Head of caudate nucleus (tissue), 42 donors: Measurements from ENCODE around the gene ANXA4.
"Not testable (repeated sequence)": the region's sequence is repeated elsewhere in the genome, so short reads cannot be mapped to it uniquely, and the experiment has no call there.

Experiments used
- DNase-seq, 42 donors: peaks; one replicate each; pipeline versions ENCODE4 v3.0.0 to v3.0.0-alpha.2; 2020 to 2021; ENCODE audit warnings: mixed read lengths in 7 of 42
- intact Hi-C: fragments of 100-400 bp; cut with DNase I; formaldehyde crosslinking; loops from one replicate; pipeline ENCODE4 v1.15.0; 2022

ANXA4 gene

DNA sequence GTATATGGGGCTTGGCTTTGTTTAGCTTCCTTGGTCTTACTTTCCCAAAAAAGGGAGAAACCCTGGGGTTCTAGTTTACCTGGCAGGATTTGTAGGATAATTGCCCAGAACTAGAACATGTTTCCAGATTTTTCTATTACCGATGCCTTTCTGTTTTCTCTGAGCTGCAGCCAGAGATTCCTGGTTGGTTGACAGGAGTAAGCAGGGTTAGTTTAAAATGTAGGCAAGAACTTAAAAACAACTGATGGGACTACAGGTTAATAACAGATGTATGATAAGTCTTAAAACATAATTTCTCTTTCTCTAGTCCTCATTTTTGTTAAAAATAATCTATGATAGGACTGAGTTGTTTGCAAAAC lies 48.6 kb downstream of the ANXA4 start:
- intact Hi-C loops, result no loop called here
- no peak for DNase-seq

DNA sequence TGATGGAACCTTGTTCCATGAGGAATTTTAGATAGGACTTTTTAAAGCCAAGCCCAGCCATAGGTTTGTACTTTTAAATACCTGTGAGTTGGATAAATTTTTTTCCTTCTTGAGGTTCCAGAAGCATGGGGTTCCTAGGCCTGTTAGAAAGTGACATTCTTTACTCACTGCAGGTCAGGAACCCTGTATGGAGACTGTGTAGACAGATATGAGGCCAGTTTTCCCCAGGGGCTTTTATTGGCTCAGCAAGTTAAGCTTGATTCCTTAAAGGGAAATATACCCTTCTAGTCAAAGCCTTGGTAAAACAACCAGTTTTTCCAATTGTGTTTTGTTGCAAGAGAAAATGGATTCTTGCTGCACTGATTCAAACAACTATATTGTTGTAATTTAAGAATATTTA lies 49.1 kb downstream of the ANXA4 start:
- intact Hi-C loops, result no loop called here

DNA sequence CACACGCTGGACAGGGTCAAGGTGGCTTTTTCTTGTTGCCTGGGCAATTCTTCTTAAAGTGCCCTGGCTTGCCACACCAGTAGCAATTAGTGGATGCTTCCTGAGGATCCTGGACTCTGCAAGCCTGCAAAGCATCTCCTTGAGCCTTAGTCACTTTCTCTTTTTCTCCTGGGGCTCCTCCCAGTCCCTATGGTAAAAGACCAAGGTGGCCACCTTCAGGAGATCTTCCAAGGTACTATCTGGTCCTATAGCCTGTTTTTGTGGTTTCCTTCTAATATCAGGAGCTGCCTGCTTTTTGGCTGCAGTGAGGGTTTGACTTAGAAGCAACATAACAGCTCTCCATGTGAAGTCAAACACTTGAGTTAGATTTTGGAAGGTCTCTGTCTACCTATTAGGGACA lies 54.2 kb downstream of the ANXA4 start:
- intact Hi-C loops, result no loop called here

More for the DNA sequence above, 49.1 kb downstream of the ANXA4 start:
- no peak for DNase-seq

DNA sequence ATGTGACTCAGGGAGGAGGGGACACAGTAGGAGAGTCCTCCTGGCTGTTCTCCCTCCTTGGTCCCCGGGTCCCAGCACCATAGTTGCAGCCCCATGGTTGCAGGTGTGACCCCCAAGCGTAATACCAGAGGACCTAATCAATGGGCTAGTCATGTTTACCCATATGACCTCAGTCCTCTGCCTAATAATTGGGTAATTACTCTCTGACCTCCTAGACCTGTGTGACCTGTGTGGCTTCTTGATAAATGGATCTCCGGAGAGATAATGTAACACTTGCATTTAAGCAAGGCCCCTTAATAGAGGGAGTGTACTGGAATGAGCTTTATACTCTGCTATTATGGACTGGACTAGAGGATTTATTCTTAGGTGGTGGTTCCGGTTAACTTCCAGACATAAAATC lies 55.3 kb downstream of the ANXA4 start:
- DNase-seq, result no peak
- intact Hi-C loops, result no loop called here

More for the DNA sequence above, 54.2 kb downstream of the ANXA4 start:
- DNase-seq, result no peak

DNA sequence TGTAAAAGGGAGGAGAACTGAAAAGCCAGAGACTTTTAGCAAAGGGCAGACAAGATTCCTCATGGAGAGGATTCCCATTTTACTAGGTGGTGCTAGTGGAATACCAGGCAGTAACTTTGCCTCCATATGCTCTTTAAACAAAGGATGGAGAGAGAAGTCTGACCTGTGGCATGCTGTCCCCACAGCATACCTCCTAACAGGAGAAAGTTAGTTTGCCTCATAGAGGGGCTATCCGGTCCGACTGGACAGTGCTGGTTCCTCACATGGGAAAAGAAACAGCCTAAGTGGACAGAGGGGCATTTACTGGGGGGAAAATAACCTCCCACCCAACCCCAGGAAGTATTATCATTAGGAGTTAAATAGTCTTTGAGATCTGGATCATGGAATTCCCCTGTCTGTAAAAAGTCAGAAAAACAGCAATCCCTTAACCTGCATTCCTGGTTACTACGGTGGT lies 55.9 kb downstream of the ANXA4 start:
- intact Hi-C loops, result no loop called here
- no peak for DNase-seq

DNA sequence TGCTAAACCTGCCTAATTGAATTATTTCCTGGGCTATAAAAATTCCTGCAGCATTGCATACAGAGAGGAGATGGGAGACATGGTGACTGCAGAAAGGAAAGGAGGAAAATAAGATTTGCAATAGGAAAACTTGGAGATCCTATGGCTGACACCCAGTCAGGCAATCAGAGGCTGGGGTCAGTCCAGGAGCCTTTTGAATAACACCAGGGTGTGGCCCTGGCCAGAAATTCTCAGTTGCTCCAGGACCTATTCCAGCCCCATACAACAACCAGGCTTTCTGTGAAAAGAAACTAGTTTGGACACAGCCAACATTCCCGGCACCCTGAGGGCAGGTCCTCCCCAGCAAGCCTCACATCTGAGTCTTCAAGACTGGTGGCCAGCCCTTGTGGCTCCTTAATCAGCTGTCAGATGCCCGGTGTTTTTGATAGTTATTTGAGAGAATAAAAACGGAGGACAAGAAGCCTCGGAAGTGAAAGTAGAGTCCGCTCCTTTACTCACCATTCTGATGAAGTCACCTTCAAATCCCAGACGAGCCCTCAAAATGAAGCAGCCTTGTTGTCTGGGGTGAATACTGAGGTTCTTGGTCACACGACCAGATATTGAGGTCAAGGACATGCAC lies 56.5 kb downstream of the ANXA4 start:
- intact Hi-C loops, result no loop called here
- DNase-seq, result peak in 2 of 42 donors; percentile 35 to 36

DNA sequence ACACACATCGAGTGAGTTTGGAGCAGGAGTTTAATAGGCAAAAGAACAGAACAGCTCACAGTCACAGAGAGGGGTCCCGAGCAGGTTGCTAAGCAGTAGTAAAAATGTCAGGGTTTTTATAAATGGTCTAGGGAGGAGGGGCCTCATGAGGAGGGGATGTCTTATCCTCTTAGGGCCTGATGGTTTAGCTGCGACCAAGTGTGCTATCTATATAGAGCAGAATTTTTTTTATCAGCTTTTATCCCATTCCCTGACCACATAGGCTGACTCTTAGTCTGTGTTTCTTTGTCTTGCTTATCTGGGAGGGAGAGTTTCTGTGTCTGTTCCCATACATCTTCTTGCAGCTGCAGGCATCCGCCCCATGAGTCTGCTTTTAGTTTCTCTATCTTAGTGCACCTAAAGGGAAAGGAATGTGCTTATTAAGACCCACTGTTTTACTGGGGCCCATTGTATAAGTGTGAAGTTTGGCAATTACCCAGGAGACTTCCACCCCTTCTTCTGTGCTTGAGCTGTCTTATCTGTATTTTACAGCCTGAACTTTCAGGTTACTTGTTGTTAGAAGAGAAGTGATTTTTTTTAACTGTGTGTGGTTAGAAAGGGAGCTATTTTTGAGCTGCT lies 57.1 kb downstream of the ANXA4 start:
- DNase-seq, result peak in 1 of 42 donors; percentile 14
- intact Hi-C loops, result no loop called here

DNA sequence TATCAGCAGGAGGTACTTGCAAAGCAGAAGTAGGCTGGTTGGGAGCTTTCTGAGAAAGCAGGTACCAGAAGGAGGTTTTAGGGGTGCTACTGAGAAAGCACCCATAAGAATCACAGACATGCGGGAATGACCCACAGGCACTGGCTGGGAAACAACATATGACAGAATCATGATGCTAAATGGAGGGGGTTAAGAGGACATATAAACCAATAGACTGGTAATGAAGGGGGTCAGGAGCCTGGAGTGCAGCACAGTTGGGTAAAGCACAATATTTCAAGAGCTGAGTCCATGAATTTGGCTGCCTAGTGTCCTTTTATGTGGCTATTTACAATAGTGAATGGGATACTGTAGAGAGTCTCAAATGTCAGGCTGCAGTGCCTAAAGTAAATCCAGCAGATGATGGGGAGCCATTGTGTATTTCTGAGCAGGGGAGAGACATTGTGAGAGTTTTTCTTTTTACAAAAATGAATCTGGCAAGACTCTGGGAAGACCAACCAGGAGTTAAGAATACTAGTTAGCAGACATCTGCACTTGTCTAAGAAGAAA lies 59.9 kb downstream of the ANXA4 start:
- peak in 1 of 42 donors; percentile 31 for DNase-seq
- intact Hi-C loops, result no loop called here

DNA sequence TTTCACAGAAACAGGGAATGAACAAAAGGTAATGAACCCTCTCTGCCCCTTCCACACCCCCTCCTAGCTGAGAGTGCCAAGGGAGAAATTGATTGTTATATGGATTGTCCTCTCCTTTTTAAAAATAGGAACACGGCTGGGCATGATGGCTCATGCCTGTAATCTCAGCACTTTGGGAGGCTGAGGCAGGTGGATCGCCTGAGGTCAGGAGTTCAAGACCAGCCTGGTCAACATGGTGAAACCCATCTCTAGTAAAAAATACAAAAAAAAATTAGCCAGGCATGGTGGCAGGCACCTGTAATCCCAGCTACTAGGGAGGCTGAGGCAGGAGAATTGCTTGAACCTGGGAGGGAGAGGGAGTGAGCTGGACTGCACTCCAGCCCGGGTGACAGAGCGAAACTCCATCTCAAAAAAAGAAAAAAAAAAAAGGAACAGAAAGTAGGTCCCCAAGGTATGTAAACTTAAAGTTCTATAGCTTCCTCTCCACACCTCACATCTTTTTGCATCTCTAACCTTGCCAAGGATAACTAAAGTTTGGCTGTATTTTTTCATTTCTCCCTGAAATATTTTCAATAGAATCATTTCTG lies 60.9 kb downstream of the ANXA4 start:
- intact Hi-C loops, result not testable (repeated sequence)
- DNase-seq, result peak in 1 of 42 donors; percentile 5

DNA sequence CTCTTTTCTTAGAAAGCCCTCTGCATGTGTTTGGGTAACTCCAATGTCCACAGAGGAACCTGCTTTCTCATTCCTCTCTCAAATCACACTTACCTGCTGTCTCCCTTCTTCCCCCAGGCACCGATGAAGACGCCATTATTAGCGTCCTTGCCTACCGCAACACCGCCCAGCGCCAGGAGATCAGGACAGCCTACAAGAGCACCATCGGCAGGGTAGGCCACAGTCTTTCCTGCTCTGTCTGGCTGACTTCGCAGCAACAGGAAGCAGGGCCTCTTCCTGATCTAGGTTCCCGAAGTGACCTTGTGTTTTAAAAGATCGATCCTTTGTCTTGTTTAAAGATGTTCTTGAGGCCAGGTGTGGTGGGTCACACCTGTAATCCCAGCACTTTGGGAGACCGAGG lies 62.5 kb downstream of the ANXA4 start:
- intact Hi-C loops, result no loop called here

DNA sequence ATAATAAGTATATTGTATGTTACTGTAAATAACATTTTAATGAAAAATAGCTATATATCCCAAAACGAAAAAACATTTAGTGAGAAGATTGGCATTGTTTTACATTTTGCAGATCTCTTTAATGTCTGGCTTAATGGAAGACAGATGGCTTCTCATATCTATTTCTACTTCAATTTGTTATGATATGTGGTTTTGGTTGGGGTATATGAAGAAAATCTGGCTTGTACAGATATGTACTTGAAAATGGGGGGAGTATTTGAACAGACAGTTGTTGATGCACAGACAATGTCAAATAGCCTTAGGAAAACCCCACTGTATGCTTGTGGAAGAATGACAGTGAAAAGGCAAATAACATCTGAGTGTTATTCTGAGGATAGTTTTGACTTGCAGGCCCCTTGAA lies 64.0 kb downstream of the ANXA4 start:
- no peak for DNase-seq
- intact Hi-C loops, result no loop called here

More for the DNA sequence above, 62.5 kb downstream of the ANXA4 start:
- peak in 1 of 42 donors; percentile 28 for DNase-seq

DNA sequence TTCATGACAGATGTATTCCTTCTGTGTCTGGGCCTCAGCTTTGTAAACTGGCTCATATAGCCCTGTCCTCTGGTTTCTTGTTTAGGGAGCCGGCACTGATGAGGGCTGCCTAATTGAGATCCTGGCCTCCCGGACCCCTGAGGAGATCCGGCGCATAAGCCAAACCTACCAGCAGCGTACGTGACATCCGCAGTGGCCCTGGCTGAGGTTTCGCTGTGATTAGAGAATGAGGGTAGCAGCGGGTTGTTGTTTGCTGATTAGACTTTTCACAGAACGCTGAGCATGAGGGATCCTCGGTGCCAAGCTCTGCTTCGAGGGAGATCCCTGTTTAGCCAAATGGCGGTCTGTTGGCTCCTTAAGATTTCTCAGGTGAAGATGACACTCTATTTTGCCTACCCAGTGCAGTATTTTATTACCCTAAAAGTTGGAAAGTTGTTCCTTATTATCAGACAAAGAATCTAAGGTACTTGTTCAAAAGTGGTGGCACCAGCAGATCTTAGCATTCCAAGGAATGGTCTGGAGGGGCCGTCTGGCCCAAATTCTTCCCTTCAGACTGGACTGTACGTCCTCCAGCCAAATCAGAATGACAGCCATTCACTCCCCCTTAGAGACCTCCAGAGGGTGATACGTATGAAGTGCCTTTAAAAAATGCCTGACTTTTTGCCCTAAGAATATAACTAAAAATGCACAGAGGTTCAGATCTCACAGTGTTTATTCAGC lies 66.0 kb downstream of the ANXA4 start:
- intact Hi-C loops, result no loop called here
- DNase-seq, result peak in 1 of 42 donors; percentile 31

DNA sequence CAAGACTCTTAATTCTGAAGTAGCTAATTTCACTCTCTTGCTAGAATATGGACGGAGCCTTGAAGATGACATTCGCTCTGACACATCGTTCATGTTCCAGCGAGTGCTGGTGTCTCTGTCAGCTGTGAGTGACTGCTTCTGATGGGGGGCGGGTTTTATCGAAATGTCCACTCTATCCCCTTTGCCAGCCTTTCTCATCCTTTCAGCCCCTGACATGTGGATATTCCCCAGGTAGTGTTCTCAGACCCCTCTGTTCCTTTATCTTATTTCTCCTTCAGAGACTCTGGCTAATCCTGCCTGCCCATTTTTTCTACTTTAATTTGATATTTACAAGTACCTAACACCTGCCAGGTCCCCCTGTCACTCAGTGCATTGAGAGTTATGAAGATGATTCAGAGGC lies 68.6 kb downstream of the ANXA4 start:
- peak in 1 of 42 donors; percentile 21 for DNase-seq
- intact Hi-C loops, result no loop called here

DNA sequence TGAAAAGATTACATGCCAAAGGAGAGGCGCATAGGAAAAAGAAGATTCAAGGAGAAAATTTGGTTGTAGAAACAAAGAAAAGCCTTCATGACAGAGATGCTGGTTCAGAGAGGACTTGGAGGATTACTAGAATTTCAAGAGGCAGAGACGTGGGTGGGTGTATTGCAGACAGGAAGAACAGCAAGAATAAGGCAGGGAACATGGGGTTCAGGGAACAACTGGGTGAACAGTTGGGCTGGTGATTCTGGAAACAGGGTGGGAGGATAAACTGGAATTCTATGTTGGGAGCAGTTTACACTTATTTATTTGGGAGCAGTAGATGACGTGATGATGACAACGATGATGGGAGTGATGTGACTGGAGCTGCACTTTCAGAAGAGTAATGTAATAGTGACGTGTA lies 69.1 kb downstream of the ANXA4 start:
- intact Hi-C loops, result no loop called here
- DNase-seq, result peak in 14 of 42 donors; percentile 7 to 72 (median 28)

DNA sequence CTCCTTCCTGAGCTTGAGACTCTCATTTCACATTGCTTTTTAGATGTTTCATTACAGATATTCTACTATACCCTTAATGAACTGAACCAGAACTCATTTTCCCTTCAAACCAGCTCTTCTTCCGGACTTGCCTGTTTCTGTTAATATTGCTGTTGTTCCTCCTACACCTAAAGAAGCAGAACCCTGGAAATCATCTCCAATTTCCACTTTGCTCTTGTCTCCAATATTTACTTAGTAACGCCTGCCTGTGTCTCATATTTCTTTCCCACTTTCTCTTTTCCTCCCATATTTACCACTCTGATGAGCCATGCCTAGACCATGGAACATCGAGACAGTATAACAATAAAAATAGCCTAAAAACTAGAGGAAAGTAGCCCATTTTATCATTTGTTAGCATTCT lies 69.7 kb downstream of the ANXA4 start:
- intact Hi-C loops, result no loop called here

DNA sequence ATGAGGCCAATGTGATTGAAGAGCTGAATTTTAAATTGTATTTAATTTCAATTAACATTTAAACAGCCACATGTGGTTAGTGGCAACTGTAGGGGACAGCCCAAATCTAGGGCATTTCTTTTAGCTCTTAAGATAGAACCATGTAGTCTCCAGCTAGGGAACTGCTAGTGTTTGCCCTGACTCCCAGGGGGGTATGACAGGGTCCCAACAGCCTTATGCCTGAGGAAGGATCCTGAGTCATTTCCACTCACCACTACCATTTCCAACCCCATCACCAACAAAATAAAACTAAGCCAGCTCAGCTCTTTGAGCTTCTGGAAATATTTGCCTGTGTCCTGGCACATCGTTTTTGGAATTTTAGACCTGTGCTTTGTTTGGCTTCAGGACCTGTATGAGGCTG lies 73.8 kb downstream of the ANXA4 start:
- DNase-seq, result no peak
- intact Hi-C loops, result loop anchor here (5.0 kb wide), 1 partner anchor 93 kb away; no protein-coding TSS in a partner anchor

More for the DNA sequence above, 69.7 kb downstream of the ANXA4 start:
- DNase-seq, result no peak

DNA sequence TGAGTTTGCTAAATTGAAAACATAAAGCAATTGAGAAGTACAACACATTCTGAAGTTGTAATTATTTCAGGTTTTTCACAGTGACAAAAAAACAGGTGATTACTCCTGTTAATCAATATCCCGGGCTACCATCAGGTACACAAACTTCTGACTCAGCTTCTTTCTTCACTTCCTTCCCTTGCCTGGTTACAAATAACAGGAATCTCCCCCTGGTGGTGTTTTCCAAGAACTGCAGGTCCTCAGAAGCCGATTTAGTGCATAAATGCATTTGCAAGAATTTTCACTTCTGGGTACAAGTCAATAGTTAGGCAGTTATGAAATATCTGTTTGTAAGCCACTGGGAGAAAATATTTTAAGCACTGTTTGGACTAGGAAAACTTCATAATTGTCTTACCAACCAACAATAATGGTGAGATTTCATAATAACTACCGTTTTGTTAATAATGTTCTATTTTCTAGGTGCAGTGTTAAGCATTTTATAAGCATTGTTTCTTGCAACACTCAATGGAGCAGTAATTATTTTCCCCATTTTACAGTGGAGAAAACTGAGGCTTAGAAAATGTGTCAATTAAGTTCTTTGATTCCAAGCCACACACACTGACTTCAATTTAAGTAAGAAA lies 75.1 kb downstream of the ANXA4 start:
- intact Hi-C loops, result loop anchor here (5.0 kb wide), 1 partner anchor 95 kb away; no protein-coding TSS in a partner anchor
- peak in 41 of 42 donors; percentile 27 to 95 (median 82) for DNase-seq

DNA sequence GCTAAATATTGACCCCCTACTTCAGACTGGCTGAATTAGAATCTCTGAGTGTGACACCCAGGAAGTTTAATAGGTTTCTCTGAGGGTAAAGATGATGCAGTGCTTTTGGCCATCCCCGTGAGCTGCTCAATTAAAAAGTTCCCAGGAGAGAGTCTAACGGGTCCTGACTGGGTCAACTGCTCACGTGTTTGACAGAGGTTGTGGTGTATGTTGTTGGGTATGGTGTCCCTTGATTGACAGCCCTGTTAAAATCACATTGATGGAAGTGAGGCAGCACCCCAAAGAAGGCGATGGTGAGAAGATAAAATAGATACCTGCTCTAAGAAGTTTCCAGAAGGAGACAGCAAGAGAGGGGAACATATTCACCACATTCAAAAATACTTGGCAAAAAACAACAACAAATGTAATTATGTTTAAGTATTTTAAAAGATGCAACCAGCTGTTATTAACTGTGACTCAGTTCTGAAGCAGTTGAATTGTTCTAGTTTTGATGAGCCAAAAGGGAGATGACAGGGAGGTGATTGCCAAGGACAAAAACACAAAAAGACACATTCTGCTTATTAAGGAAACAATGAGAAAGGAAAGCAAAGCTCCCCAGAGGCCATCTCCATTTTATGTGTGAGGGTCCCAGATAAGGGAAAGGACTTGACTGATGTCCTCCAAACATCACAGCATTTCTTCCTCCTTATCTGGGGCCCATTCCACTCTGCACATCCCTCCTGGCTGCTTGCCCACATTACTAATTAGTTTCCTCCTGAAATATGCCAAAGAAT lies 76.0 kb downstream of the ANXA4 start:
- intact Hi-C loops, result loop anchor here (5.0 kb wide), 1 partner anchor 96 kb away; no protein-coding TSS in a partner anchor
- DNase-seq, result no peak
